Liver (tissue), 3 donors: Measurements from ENCODE around the gene BRIP1.

Source experiments
- CTCF ChIP-seq: fragments of 150-350 bp; IDR thresholded peaks from 2 replicates; pipeline ENCODE4 v1.5.1; 2017; ENCODE audit warnings: improper control_type of control experiment, low read depth, low read length; ENCODE audit not compliant: missing input control
- SP1 ChIP-seq: IDR thresholded peaks from 2 replicates; pipeline ENCODE4 v1.6.1; 2018; ENCODE audit warnings: antibody characterized with exemption, mild to moderate bottlenecking
- donor health status: healthy.
- donor health status: healthy.

DNA sequence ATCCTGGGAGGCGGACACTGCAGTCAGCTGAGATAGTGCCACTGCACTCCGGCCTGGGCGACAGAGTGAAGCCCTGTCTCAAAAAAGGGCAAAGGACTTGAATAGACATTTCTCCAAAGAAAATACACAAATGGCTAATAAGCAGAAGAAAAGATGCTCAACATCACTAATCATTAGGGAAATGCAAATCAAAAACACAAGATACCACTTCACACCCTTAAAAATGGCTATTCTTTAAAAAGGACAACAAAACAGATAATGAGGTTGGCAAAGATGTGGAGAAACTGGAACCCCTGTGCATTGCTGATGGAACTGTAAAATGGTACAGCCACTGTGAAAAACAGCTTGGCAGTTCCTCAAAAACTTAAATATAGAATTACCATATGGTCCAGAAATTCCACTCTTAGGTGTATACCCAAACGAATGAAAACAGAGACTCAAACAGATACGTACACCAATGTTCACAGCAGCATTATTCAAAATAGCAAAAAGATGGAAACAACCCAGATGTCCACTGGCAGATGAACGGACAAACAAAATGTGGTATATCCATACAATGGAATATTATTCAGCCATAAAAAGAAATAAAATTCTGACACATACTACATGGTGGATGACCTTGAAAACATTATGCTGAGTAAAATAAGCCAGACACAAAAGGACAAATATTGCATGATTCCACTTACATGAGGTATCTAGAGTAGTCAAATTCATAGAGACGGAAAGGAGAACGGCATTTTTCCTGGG, 35.5 kb downstream of the BRIP1 start:
- TF ChIP-seq SP1 (no peak), CTCF (no peak)
